Measurements from ENCODE around the gene TEX52.
A peak's percentile ranks its signal among the peaks of the same experiment; 100 is the strongest.
"Not testable (repeated sequence)": the region's sequence is repeated elsewhere in the genome, so short reads cannot be mapped to it uniquely, and the experiment has no call there.

Gene TEX52

DNA sequence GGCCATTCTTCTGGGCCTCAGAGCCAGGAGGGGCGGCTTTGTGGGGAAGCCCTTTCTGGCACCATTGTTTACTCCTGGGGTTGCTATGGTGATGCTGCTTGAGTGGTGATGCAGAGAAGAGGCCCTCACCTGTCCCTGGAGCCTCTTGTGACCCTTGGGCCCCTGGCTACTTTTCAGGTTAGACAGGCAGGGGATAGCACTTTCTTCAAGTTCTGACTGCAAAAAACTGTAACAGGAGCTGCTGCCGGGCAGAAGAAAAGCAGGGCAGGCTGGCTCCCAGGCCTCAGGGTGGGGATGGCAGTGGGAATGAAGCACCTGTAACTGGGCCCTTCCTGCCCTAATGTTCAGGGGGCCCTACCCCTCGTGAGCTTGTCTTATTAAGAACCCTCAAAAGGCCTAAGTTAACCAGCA lies at the start of gene TEX52:
Gene TEX52, minus strand, starts transcription at position 19 of the 411 bp plus-strand sequence. Its CDS starts 13 bp downstream, at position 6.
- no peak for DNase-seq (ENCODE audit: low read depth in 2 of 2)

DNA sequence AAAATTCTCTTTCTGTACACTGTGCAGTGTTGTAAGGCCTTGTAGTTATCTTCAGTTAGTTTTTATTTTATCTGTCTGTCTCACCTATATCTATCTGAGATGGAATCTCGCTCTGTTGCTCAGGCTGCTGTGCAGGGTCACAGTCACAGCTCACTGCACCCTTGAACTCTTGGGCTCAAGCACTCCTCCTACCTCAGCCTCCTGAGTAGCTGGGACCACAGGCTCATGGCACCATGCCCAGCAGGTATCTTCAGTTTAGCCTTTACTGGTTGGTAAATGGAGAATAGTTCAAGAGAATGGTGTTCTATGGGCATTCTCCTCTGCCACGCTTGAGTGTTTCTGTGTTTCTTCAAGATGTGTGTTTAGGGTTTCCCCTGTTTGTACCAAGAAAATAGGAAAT lies 47.4 kb upstream of the TEX52 start:
- DNase-seq (ENCODE audit: low read depth in 2 of 2) = no peak

DNA sequence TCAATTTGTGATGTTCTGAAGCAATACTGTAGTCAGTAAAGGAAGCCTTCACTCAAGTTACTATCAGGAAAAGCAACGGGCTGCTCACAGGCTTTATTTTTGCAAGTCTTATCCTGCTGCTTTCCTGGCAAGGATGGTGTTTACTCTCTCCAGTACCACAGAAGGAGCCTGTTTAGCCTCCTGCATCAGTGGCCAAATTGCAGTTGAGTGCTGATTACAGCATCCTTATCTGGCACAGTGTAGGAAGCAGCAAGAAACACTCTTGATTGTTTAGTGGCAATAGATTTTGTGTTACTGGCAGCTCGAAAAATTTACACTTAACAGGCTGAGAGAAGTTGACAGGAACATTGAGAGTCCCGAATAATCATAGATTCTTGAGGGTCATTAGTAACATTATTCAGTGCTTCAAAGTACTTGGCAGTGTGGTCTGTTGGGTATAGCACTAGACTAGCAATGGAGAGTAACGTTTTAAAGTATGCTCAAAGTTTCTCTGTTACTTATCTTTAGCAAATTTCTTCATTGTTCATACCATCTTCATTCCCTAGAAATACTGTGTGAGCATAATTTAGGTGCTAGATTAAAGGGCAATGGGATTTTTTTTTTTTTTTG lies 45.5 kb upstream of the TEX52 start:
- DNase-seq (ENCODE audit: low read depth in 2 of 2) = no peak

DNA sequence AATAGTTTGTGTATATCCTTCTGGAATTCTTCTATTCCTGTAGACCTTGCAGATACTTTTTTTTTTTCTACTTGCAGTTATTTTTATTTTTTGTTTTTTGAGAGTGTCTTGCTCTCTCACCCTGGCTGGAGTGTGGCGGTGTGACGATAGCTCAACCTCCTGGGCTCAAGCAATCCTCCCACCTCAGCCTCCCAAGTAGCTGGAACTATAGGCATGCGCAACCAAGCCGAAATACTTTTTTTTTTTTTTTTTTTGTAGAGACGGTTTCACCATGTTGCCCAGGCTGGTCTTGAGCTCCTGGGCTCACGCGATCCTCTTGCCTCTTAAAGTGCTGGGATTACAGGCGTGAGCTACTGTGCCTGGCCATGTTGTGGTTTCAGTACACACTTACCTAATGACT lies 43.8 kb upstream of the TEX52 start:
- no peak for DNase-seq (ENCODE audit: low read depth in 2 of 2)

DNA sequence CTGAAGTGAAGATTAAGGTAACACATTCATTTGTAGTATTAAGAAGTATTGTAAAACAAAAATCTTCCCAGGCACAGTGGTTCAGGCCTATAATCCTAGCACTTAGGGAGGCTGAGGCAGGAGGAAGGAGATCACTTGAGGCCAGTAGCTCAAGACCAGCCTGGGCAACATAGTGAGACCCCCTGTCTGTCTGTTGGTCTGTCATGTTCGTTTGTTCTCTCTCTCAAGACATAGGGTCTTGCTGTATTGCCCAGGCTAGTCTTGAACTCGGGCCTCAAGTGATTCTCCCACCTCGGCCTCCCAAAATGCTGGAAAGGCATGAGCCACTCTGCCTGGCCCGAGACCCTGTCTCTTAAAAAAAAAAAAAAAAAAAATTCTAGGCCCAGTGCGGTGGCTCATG lies 40.6 kb upstream of the TEX52 start:
- DNase-seq (ENCODE audit: low read depth in 2 of 2) = no peak

GRCh38 chr12:2895511-2895910 lies 38.7 kb upstream of the TEX52 start:
- DNase-seq (ENCODE audit: low read depth in 2 of 2) = no peak

GRCh38 chr12:2895051-2895451 lies 38.2 kb upstream of the TEX52 start:
- no peak for DNase-seq (ENCODE audit: low read depth in 2 of 2)

DNA sequence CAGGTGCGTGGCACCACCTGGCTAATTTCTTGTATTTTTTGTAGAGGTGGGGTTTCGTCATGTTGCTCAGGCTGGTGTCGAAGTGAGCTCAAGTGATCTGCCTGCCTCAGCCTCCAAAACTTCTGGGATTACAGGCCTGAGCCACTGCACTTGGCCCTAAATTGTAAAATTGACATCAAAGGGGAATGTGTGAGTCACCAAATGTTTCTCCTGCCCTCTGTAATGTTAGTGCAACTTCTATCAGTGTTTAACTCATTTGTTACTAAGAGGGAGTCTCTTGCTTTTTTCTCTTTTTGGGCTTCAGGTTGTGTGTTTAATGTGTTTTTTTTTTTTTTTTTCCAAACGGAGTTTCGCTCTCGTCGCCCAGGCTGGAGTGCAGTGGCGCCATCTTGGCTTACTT lies 36.2 kb upstream of the TEX52 start:
- no peak for DNase-seq (ENCODE audit: low read depth in 2 of 2)

DNA sequence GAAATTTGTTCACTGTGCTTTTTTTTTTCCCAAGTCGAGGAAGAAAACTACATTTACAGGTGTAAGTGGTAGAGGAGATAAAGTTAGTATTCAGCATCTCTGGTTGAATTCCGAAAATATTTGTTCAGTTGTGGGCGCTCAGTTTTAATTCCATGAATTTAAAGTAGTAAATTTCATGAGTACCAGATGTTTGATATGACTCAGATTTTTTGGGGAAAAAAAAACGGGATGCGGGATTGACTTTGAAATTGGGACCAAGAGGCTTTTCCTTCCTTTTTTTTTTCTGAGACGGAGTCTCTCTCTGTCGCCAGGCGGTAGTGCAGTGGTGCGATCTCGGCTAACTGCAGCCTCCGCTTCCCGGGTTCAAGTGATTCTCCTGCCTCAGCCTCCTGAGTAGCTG lies 35.4 kb upstream of the TEX52 start:
- DNase-seq (ENCODE audit: low read depth in 2 of 2) = no peak

DNA sequence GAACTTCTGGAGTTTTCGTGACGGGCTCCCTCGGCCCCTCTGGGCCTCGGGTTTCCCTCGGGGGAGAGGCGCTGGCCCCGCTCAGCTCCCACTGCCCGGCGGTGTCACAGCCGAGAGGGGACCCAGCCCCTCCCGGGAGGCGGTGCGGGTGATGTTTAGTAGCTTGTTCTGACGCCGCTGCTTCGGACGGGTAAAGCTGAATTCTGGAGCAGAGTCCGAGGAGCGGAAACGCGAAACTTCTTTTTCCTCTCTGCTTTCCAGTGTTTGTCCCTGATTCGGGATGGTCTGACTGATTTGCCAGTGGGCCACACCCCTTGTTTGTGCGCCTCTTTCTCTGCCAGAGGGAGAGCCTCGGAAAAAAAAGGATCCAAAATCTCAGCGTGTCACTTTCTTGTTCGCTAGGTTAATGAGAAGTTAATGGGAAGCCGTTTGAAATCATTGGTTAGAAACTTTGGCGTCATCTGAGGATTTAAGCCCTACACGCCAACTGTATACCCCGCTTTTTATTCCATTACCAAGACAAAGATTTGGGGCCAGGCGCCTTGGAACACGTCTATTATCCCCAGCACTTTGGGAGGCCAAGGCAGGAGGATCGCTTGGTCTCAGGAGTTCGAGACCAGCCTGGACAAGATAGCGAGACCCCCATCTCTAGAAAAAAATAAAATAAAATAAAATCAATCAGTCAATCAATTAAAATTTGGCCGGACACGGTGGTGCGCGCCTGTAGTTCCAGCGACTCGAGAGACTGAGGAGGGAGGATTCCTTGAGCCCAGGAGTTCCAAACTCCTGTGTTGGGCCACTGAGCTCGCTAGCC lies 34.6 kb upstream of the TEX52 start:
- peak in 1 of 2 donors; percentile 15 for DNase-seq (ENCODE audit: low read depth in 2 of 2)

GRCh38 chr12:2890388-2891239 lies 33.8 kb upstream of the TEX52 start, which contains the start of gene TULP3:
Gene TULP3, plus strand, starts transcription at chr12:2890891. Its CDS starts 57 bp downstream, at chr12:2890948.
- peak; percentile 95 to 96 for DNase-seq (ENCODE audit: low read depth in 2 of 2)

DNA sequence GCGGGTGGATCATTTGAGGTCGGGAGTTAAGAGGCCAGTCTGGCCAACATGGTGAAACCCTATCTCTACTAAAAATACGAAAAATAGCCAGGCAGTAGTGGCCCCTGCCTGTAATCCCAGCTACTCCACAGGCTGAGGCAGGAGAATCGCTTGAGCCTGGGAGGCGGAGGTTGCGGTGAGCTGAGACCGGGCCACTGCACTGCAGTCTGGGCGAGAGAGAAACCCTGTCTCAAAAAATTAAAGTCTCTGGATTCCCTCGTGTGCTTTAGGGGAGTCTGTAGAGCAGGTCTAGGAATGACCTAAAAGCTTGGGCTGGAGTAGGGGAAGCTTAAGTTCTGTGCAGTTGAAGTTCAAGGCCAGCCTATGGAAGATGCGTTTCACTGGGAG lies 33.2 kb upstream of the TEX52 start:
- DNase-seq (ENCODE audit: low read depth in 2 of 2) = no peak

GRCh38 chr12:2886768-2887450 lies 30.1 kb upstream of the TEX52 start:
- DNase-seq (ENCODE audit: low read depth in 2 of 2) = no peak

DNA sequence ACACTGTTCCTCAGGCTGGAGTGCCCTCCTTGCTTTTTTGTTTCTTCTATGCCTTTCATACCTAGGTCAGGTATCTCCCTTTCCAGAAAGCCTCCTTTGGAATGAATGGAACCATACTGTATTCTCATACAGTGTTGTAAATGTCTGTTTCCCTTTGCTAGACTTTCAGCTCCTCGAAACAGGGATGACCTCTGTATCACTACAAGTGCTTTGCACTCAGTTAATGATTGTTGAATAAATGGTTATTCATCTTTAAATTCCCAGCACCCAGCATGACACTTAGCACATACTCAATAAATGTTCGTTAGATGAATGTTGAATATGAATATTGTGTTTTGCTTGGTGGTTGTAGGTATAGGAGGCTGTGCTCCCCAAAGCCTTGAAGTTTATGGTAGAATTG lies 28.0 kb upstream of the TEX52 start:
- no peak for DNase-seq (ENCODE audit: low read depth in 2 of 2)

GRCh38 chr12:2879853-2880252 lies 23.0 kb upstream of the TEX52 start:
- DNase-seq (ENCODE audit: low read depth in 2 of 2) = no peak

GRCh38 chr12:2877953-2878732 lies 21.3 kb upstream of the TEX52 start:
- DNase-seq (ENCODE audit: low read depth in 2 of 2) = no peak

DNA sequence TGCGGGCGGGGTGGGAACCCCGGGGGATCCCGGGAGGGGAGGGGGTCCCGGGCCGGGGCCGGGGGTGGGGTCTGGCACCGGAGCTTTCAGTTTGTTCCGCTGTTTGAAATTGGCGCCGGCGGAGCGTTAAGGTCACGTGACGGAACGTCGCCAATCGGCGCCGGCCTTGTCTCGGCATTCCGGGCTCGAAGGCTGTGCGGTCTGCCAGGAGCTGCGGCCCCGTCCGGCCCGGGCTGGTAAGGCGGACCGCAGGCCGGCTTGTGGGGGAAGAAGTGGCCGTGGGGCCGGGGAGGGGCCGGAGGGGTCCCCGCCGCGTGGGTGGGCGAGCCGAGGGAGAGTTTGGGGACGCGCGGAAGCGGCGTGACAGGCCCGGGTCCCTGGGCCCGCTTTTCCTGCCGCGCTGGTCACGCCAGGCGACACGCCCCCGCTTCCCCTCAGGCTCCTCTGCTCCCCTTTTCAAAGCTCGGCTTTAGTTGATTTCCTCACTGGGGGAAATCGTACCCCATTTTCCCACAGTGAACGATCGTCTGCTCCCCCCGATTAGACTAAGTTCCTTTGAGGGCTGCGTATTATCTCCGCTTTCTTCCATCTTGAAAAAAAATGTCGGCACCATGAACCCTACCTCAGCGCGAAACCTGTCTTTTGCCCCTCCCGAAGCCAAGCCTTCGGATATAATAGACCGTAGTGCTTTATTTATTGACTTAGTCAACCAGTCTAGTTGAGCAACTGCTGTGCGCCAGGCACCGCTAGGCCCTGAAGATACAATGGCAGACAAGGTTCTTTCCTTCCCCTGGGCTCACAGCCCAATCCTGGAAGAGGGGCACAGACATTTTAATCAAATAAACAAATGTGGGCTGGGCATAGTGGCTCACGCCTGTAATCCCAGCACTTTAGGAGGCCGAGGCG lies 20.5 kb upstream of the TEX52 start, which contains the start of the genes FOXM1 and RHNO1:
Gene FOXM1, minus strand, starts transcription at position 128 of the 906 bp plus-strand sequence. CDS start 2,696 bp downstream, outside the sequence.
Gene RHNO1, plus strand, starts transcription at position 177 of the 906 bp plus-strand sequence. CDS start 8,144 bp downstream, outside the sequence.
- peak; percentile 75 to 81 for DNase-seq (ENCODE audit: low read depth in 2 of 2)

DNA sequence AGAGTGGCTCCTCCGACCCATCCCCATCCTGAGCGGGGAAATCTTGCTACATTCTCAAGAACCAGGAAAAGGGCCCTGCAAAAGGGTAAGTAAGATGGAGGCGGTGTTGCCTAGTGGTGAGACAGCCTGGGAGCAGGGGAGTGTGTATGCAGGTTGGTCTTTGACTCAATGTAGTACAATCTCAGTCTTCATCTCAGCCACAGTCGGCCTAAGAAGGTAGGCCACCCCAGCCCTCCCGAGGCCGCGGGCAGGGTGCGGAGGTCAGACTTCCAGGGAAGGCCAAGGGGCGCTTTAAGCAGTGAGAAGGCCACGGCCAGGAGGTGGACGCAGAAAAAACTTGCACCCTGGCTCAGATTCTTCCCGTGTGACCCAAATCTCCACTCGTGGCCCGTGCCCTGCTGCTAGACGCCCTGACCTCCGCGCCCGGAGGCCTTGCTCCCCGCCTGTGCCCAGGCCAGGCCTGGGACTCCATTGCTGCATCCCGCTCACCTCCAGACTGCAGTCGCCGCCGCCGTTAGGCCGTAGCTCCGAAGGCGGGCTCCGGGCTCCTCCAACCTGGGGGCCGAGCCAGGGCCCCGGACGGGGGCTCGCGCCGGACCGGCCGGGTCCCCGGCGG lies 19.7 kb upstream of the TEX52 start:
- peak in 1 of 2 donors; percentile 16 for DNase-seq (ENCODE audit: low read depth in 2 of 2)

- DNase-seq (ENCODE audit: low read depth in 2 of 2) = not testable (repeated sequence)
Observed at GRCh38 chr12:2868986-2869632, 12.3 kb upstream of the TEX52 start.
